ENCODE measurements around the gene CHST15. TPM values are rescaled to one million over a fixed set of nuclear protein-coding genes. Genes with fewer than 3 reads are reported as not detected.

Gene CHST15
- total RNA-seq, 6 donors from 2014 or later: 16.1 to 54.5 (median 27.3) TPM

- no peak for TF ChIP-seq POLR2A (IDR thresholded peaks at IDR 0.05)
- Histone ChIP-seq H3K27ac (peak overlapping the region; percentile 75 to 86 (median 82)), H3K9me3 (no peaks in the 10 kb centered on the region), H3K27me3 (peaks cover 0 to 19% (median 4%) of the 10 kb centered on the region in 4 donors), H3K36me3 (no peaks in the 10 kb centered on the region), H3K4me1 (peaks cover 20 to 29% (median 23%) of the 10 kb centered on the region in 4 donors), H3K4me3 (no peak overlapping the region)
- 87 to 96% methylated on average over 10 to 11 of the region's 11 CpGs for WGBS, 2 donors
- DNase-seq (no peak), ATAC-seq (ENCODE audit: low FRiP score in 2 of 2) (no peak)
These were observed 94.9 kb downstream of the CHST15 start for GRCh38 chr10:123998197-123999141.

DNA sequence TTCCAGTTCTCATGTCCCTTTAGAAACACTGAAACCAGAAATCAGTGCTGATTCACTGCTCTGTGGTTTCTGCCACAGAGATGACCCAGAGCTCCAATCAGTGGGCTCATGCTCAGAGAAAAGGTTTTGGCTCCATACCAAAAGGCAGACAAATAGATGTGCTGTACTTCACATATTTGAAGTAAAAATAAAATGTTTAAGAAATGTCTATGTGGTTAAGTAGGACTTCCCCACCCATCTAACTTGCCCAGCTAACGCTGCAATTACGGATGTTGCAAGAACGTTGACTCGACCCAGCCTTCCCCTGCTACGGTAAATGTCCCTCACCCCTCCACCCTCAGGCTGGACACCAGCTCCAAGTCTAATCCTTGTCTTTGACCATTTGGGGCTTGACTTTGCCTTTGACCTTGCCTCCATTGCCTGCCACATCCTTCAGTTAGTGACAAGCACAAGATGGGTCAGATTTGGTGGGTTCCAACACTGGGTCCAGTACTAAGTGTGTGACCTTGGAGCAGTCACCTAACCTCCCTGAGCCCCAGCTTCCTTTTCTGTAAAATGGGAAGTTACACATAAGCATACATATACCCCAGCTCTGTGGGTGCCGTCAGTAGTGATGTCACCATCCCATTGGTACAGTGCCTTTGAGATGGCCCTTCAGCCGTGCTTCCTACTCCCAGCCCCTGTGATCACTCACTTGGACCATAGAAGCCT is 95.8 kb downstream of the CHST15 start:
- WGBS, 2 donors: 44 to 47% methylated on average over 7 of the region's 7 CpGs
- no peaks in the 10 kb centered on the region for H3K9me3 ChIP-seq
- ATAC-seq (ENCODE audit: low FRiP score in 2 of 2) (peak; percentile 52 to 66), DNase-seq (peak in 1 of 2 donors; percentile 83)
- TF ChIP-seq POLR2AphosphoS5 (IDR thresholded peaks at IDR 0.05): peak; percentile 41 to 89
- no peak for TF ChIP-seq CTCF (IDR thresholded peaks at IDR 0.05)
- TF ChIP-seq POLR2A (IDR thresholded peaks at IDR 0.05): no peak
- H3K27me3 ChIP-seq: peaks cover 0 to 20% (median 4%) of the 10 kb centered on the region in 4 donors
- no peak overlapping the region for H3K4me3 ChIP-seq
- H3K36me3 ChIP-seq: no peaks in the 10 kb centered on the region
- peak overlapping the region; percentile 75 to 86 (median 82) for H3K27ac ChIP-seq
- H3K4me1 ChIP-seq: peaks cover 20 to 29% (median 23%) of the 10 kb centered on the region in 4 donors

GRCh38 chr10:123997013-123997412 is 96.4 kb downstream of the CHST15 start:
- DNase-seq: no peak
- no peak for ATAC-seq (ENCODE audit: low FRiP score in 2 of 2)

DNA sequence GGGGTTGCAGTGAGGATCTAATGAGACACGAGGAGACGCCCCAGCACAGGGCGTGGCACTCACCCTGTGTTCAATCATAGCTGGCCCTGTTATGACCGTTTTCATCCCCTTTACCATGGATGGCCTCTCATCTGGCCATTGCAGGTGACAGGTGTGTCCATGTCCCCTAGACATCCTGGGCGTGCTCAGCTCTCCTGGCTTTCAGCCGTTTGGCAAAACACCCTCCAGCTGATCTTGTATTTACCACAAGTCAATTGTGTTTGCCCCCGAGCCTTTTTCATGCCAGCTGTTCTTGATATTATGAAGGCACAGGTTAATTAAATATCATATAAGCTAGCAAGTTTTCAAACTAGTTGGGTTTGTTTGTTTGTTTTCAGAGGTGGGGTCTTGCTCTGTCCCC is 97.1 kb downstream of the CHST15 start:
- Histone ChIP-seq H3K4me3 (no peak overlapping the region), H3K9me3 (no peaks in the 10 kb centered on the region), H3K27me3 (peaks cover 0 to 31% (median 9%) of the 10 kb centered on the region in 4 donors), H3K4me1 (peaks cover 25 to 33% (median 31%) of the 10 kb centered on the region in 4 donors), H3K36me3 (no peaks in the 10 kb centered on the region), H3K27ac (peak overlapping the region in 3 of 4 donors; percentile 68 to 79 (median 75))
- WGBS, 2 donors: 78 to 83% methylated on average over 7 of the region's 7 CpGs
- DNase-seq (no peak), ATAC-seq (ENCODE audit: low FRiP score in 2 of 2) (no peak)
- TF ChIP-seq POLR2A (IDR thresholded peaks at IDR 0.05) (no peak), CTCF (IDR thresholded peaks at IDR 0.05) (no peak), EP300 (IDR thresholded peaks at IDR 0.05) (no peak), POLR2AphosphoS5 (IDR thresholded peaks at IDR 0.05) (no peak)

More at GRCh38 chr10:123997013-123997412, 96.4 kb downstream of the CHST15 start:
- TF ChIP-seq CTCF (IDR thresholded peaks at IDR 0.05): no peak
- TF ChIP-seq POLR2A (IDR thresholded peaks at IDR 0.05): no peak
- no peak for TF ChIP-seq EP300 (IDR thresholded peaks at IDR 0.05)
- TF ChIP-seq POLR2AphosphoS5 (IDR thresholded peaks at IDR 0.05): no peak
- peaks cover 0 to 24% (median 6%) of the 10 kb centered on the region in 4 donors for H3K27me3 ChIP-seq
- H3K9me3 ChIP-seq: no peaks in the 10 kb centered on the region
- H3K4me1 ChIP-seq: peaks cover 20 to 29% (median 25%) of the 10 kb centered on the region in 4 donors
- no peaks in the 10 kb centered on the region for H3K36me3 ChIP-seq
- H3K27ac ChIP-seq: peak overlapping the region; percentile 68 to 86 (median 77)
- 87 to 95% methylated on average over 6 of the region's 6 CpGs for WGBS, 2 donors
- H3K4me3 ChIP-seq: no peak overlapping the region
